IgD-negative memory B cell (primary cell): ENCODE results near the gene ZFYVE1. TPM values are rescaled to one million over a fixed set of nuclear protein-coding genes. Genes with fewer than 3 reads are reported as not detected.
"Not testable (repeated sequence)": the region's sequence is repeated elsewhere in the genome, so short reads cannot be mapped to it uniquely, and the experiment has no call there.

ENCODE experiments used
- H3K27ac Mint-ChIP-seq, 3 donors: one replicate each; pipeline ENCODE4 v1.8.0; 2020 to 2022; ENCODE audit warnings: mild to moderate bottlenecking in 3 of 3, mixed read lengths in 3 of 3, moderate library complexity in 1 of 3
- H3K27me3 Mint-ChIP-seq: one replicate; pipeline ENCODE4 v1.8.0; 2021; ENCODE audit warnings: mixed read lengths
- H3K36me3 Mint-ChIP-seq: one replicate; pipeline ENCODE4 v1.8.0; 2020; ENCODE audit warnings: mild to moderate bottlenecking, mixed read lengths
- H3K4me1 Mint-ChIP-seq, 3 donors: one replicate each; pipeline ENCODE4 v1.8.0; 2020 to 2022; ENCODE audit warnings: mixed read lengths in 3 of 3, mild to moderate bottlenecking in 1 of 3
- H3K4me3 Mint-ChIP-seq, 4 donors: one replicate each; pipeline ENCODE4 v1.8.0; 2020 to 2022; ENCODE audit warnings: mild to moderate bottlenecking in 4 of 4, mixed read lengths in 4 of 4, moderate library complexity in 3 of 4
- H3K9me3 Mint-ChIP-seq, 3 donors: one replicate each; pipeline ENCODE4 v1.8.0; 2020 to 2021; ENCODE audit warnings: mixed read lengths in 3 of 3, mild to moderate bottlenecking in 1 of 3
- polyA plus RNA-seq: library from polyadenylated mRNA; unstranded; fragments of 300-500 nt; fragmentation: Illumina TruSeq; gene quantifications from one replicate; pipeline ENCODE4 v1.2.3, GENCODE V29; 2021

ZFYVE1 gene
- polyA plus RNA-seq: 7.5 TPM

GRCh38 chr14:73026845-73027542 lies at the start of gene ZFYVE1:
ZFYVE1 (minus strand) TSS chr14:73027106; CDS start chr14:73024508, 2,598 bp downstream.
- Mint-ChIP-seq H3K9me3 (no peaks in the 10 kb centered on the region), H3K27me3 (no peaks in the 10 kb centered on the region), H3K36me3 (peaks cover 5% of the 10 kb centered on the region), H3K4me1 (peaks cover 25 to 36% (median 32%) of the 10 kb centered on the region in 3 donors), H3K27ac (peak within 1 kb of the TSS; percentile 26 to 87 (median 85)), H3K4me3 (peak within 1 kb of the TSS; percentile 69 to 98 (median 96))

DNA sequence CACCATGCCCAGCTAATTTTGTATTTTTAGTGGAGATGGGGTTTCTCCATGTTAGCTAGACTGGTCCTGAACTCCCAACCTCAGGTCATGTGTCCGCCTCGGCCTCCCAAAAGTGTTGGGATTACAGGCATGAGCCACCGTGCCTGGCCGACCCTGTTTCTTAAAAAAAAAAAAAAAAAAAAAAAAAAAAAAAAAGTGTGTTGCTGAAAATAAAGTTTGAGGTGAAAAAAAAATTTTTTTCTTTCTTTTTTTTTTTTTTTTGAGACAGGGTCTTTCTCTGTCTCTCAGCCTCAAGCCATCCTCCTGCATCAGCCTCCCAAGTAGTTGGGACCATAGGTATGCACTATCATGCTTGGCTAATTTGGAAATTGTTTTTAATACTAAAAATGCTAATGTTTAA lies 42.7 kb upstream of the ZFYVE1 start:
- Mint-ChIP-seq H3K4me3 (no peak overlapping the region), H3K27ac (no peak overlapping the region), H3K27me3 (no peaks in the 10 kb centered on the region), H3K36me3 (peaks cover 4% of the 10 kb centered on the region), H3K4me1 (peaks cover 3 to 23% (median 5%) of the 10 kb centered on the region in 3 donors), H3K9me3 (no peaks in the 10 kb centered on the region)

DNA sequence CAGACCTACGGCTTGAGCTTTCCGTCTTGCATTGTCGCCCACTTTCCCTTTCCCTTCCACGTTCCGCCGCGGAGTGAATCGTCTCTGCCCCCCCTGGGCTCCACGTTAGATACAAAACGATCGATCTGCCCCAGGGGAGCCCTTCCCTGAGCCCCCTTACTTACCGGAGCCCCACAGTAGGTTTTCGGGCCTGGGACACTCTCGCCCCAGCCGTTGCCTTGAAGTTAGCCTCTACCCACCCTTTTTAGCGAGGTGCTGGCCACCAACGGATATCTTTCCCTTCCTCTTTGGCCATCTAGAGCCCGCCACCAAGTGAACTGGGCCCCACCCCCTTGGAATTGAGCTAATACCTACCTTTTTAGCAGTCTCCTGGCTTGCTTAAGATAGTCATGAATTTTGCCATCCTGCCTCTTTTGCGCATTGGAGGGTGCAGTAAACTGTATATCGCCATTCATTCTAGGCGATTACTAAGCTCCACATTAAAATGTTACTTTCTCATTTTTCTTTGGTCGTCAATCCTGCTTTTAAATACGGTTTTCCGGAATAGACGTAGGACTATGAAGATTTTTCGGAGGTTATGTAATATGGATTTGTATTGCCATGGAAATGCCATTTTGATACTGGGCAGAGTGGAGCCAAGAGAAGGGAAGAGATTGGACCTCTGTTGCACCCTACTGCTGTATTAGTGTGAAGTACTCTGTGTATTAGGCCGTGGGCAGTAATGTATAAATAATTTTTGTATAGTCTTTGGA lies 32.2 kb upstream of the ZFYVE1 start:
- no peak overlapping the region for H3K27ac Mint-ChIP-seq
- H3K4me3 Mint-ChIP-seq: no peak overlapping the region
- no peaks in the 10 kb centered on the region for H3K9me3 Mint-ChIP-seq
- H3K27me3 Mint-ChIP-seq: no peaks in the 10 kb centered on the region
- H3K36me3 Mint-ChIP-seq: peaks cover 3% of the 10 kb centered on the region
- peaks cover 13 to 25% (median 20%) of the 10 kb centered on the region in 3 donors for H3K4me1 Mint-ChIP-seq

- Mint-ChIP-seq H3K27me3 (no peaks in the 10 kb centered on the region), H3K36me3 (peaks cover 3% of the 10 kb centered on the region), H3K4me1 (peaks cover 6 to 20% (median 14%) of the 10 kb centered on the region in 3 donors), H3K9me3 (no peaks in the 10 kb centered on the region), H3K4me3 (no peak within 1 kb of the TSS), H3K27ac (no peak within 1 kb of the TSS)
These were observed 31.5 kb upstream of the ZFYVE1 start, which contains the start of gene RBM25 for GRCh38 chr14:73058224-73058921. RBM25 (plus strand) TSS chr14:73058534; CDS start chr14:73071642, 13,108 bp downstream.

DNA sequence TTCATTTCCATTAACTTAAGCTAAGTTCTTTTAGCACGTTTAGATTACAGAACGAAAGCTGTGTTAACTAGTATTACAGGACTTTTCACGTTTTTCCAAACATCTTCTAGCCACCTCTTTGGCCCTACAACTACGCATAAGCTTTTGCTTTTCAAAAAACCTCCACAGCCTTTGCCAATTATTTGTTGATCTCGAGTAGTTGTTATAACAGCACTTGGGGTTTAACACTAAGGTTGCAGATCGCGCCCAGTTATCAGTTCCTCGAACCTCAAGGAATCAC lies 31.0 kb upstream of the ZFYVE1 start:
- peaks cover 5 to 20% (median 14%) of the 10 kb centered on the region in 3 donors for H3K4me1 Mint-ChIP-seq
- H3K27ac Mint-ChIP-seq: no peak overlapping the region
- no peaks in the 10 kb centered on the region for H3K27me3 Mint-ChIP-seq
- peaks cover 3% of the 10 kb centered on the region for H3K36me3 Mint-ChIP-seq
- no peak overlapping the region for H3K4me3 Mint-ChIP-seq
- H3K9me3 Mint-ChIP-seq: no peaks in the 10 kb centered on the region

GRCh38 chr14:73055251-73055650 lies 28.3 kb upstream of the ZFYVE1 start:
- Mint-ChIP-seq H3K4me3 (no peak overlapping the region), H3K36me3 (peaks cover 1% of the 10 kb centered on the region), H3K4me1 (peaks cover 5 to 7% (median 6%) of the 10 kb centered on the region in 3 donors), H3K9me3 (no peaks in the 10 kb centered on the region), H3K27ac (no peak overlapping the region), H3K27me3 (no peaks in the 10 kb centered on the region)

GRCh38 chr14:73049428-73049827 lies 22.5 kb upstream of the ZFYVE1 start:
- H3K4me3 Mint-ChIP-seq: no peak overlapping the region
- H3K4me1 Mint-ChIP-seq: peaks cover 4 to 7% (median 5%) of the 10 kb centered on the region in 3 donors
- no peaks in the 10 kb centered on the region for H3K9me3 Mint-ChIP-seq
- no peaks in the 10 kb centered on the region for H3K36me3 Mint-ChIP-seq
- no peaks in the 10 kb centered on the region for H3K27me3 Mint-ChIP-seq
- no peak overlapping the region for H3K27ac Mint-ChIP-seq

- no peak overlapping the region for H3K27ac Mint-ChIP-seq
- H3K36me3 Mint-ChIP-seq: no peaks in the 10 kb centered on the region
- H3K4me3 Mint-ChIP-seq: no peak overlapping the region
These were observed 20.9 kb upstream of the ZFYVE1 start for GRCh38 chr14:73047808-73048207.

DNA sequence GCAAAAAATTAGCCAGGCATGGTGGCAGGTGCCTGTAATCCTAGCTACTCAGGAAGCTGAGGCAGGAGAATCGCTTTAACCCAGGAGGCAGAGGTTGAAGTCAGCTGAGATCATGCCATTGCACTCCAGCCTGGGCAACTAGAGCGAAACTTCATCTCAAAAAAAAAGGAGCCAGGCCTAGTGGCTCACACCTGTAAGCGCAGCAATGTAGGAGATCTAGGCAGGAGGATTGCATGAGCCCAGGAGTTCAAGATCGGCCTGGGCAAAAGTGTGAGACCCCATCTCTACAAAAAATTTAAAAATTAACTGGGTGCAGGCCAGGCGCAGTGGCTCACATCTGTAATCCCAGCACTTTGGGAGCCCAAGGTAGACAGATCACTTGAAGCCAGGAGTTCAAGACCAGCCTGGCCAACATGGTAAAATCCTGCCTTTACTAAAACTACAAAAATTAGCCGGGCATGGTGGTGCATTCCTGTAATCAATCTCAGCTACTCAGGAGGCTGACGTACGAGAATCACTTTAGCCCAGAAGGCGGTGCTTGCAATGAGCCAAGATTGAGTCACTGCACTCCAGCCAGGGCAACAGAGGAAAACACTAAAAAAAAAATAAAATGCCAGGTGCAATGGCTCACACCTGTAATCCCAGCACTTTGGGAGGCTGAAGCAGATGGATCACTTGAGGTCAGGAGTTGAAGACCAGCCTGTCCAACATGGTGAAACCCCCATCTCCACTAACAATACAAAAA lies 10.0 kb upstream of the ZFYVE1 start:
- not testable (repeated sequence) for H3K27ac Mint-ChIP-seq, H3K27me3 Mint-ChIP-seq, H3K9me3 Mint-ChIP-seq, H3K4me3 Mint-ChIP-seq, H3K4me1 Mint-ChIP-seq, H3K36me3 Mint-ChIP-seq

More at GRCh38 chr14:73047808-73048207, 20.9 kb upstream of the ZFYVE1 start:
- Mint-ChIP-seq H3K9me3 (no peaks in the 10 kb centered on the region), H3K4me1 (peaks cover 4 to 7% (median 5%) of the 10 kb centered on the region in 3 donors), H3K27me3 (no peaks in the 10 kb centered on the region)

DNA sequence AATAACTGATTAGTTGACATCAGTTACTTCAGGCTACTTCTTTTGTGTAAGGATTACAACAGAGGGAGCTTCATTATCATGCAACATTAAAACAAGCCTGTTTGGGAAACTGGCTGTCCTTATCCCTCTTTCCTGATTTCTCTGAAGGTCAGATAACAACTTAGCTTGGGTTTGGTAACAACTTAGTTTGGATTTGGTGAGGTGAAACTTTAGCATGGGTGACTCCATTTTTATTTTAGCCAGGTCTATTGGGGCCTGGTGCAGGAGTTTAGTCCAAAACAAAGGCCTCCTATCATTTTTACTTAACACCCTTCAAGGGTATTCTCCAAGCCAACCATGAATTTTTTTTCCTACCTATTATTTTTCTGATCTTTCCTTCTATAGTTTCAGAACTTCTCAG lies 1.1 kb upstream of the ZFYVE1 start:
- H3K27ac Mint-ChIP-seq: peak overlapping the region in 1 of 3 donors; percentile 0

DNA sequence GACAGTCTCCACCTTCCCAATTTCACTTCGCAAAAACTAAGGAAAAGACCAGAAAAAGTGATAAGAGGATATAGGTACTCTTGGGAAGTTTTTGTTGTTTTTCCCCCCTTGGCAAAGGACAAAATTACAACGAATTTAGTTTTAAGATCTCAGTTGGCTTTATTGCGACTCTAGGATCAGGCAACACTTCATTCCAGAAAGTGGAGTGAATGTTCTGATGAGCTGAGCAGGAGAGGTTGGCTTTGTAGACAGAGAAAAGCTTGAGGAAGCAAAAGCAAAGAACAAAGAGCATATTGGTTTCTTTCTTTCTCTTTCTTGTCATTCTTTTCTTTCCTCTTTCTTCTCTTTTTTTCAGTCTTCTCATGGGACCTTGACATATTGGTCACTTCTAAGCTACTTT lies 640 bp upstream of the ZFYVE1 start:
- Mint-ChIP-seq H3K4me3 (peak overlapping the region; percentile 69 to 98 (median 96)), H3K4me1 (peaks cover 20 to 32% (median 28%) of the 10 kb centered on the region in 3 donors), H3K36me3 (peaks cover 3% of the 10 kb centered on the region), H3K27me3 (no peaks in the 10 kb centered on the region), H3K27ac (peak overlapping the region in 2 of 3 donors; percentile 0 to 85), H3K9me3 (no peaks in the 10 kb centered on the region)

More for the DNA sequence above, 1.1 kb upstream of the ZFYVE1 start:
- H3K9me3 Mint-ChIP-seq: no peaks in the 10 kb centered on the region
- peak overlapping the region in 2 of 4 donors; percentile 69 to 96 for H3K4me3 Mint-ChIP-seq
- H3K4me1 Mint-ChIP-seq: peaks cover 18 to 30% (median 27%) of the 10 kb centered on the region in 3 donors
- no peaks in the 10 kb centered on the region for H3K27me3 Mint-ChIP-seq
- peaks cover 1% of the 10 kb centered on the region for H3K36me3 Mint-ChIP-seq

GRCh38 chr14:73026243-73026844 lies 562 bp downstream of the ZFYVE1 start:
- H3K9me3 Mint-ChIP-seq: no peaks in the 10 kb centered on the region
- no peaks in the 10 kb centered on the region for H3K27me3 Mint-ChIP-seq
- peaks cover 25 to 42% (median 38%) of the 10 kb centered on the region in 3 donors for H3K4me1 Mint-ChIP-seq
- peaks cover 5% of the 10 kb centered on the region for H3K36me3 Mint-ChIP-seq
- H3K4me3 Mint-ChIP-seq: peak overlapping the region; percentile 69 to 98 (median 91)
- H3K27ac Mint-ChIP-seq: peak overlapping the region; percentile 26 to 87 (median 85)

DNA sequence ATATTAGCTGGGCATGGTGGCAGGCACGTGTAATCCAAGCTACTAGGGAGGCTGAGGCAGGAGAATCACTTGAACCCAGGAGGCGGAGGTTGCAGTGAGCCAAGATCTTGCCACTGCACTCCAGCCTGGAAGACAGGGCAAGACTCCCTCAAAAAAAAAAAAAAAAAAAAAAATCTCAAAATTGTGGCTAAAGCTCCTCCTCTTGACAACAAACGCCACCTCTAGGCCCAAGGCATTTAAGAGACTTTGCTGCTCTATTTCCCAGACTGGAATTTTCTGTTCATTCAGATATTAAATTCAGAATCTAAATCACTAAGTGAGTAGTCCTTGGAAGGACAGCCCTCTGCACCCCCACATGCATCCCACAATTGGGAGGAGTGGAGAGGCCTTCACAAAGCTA lies 1.4 kb downstream of the ZFYVE1 start:
- peak overlapping the region; percentile 69 to 98 (median 91) for H3K4me3 Mint-ChIP-seq
- peaks cover 25 to 43% (median 39%) of the 10 kb centered on the region in 3 donors for H3K4me1 Mint-ChIP-seq
- H3K9me3 Mint-ChIP-seq: no peaks in the 10 kb centered on the region
- peak overlapping the region in 1 of 3 donors; percentile 85 for H3K27ac Mint-ChIP-seq
- H3K27me3 Mint-ChIP-seq: no peaks in the 10 kb centered on the region
- H3K36me3 Mint-ChIP-seq: peaks cover 5% of the 10 kb centered on the region

DNA sequence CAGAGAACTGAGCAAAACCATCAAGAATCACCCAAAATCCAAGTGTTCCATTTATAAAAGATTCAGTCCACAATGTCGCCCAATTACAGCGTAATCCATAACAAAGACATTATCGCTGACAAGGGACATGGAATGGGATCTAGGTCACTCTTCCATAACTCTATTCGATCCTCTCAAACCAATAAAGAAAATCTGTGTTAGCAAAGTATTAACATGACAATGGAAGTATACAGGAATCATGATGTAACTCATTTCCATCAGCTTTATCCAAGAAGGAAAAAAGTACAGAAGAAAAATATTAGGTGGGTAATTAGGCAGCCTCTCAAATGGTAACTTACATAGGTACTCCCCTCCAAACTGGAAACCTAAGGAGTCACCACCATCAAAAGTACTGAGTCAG lies 4.9 kb downstream of the ZFYVE1 start:
- no peak overlapping the region for H3K27ac Mint-ChIP-seq
- H3K4me3 Mint-ChIP-seq: peak overlapping the region in 1 of 4 donors; percentile 68
- peaks cover 26 to 38% (median 36%) of the 10 kb centered on the region in 3 donors for H3K4me1 Mint-ChIP-seq
- no peaks in the 10 kb centered on the region for H3K9me3 Mint-ChIP-seq
- H3K27me3 Mint-ChIP-seq: no peaks in the 10 kb centered on the region
- peaks cover 6% of the 10 kb centered on the region for H3K36me3 Mint-ChIP-seq
